HG03520 (cell line): ENCODE results near the gene AVEN.

Experiments
- ATAC-seq: cut with Tn5 transposase; IDR thresholded peaks from one replicate; pipeline ENCODE4 v1.9.1; 2021; ENCODE audit warnings: mild to moderate bottlenecking, moderate library complexity; ENCODE audit not compliant: unreplicated experiment

The AVEN gene

GRCh38 chr15:33923446-33923845, 115.6 kb downstream of the AVEN start:
- ATAC-seq = no peak

- ATAC-seq = no peak
These were observed 123.2 kb downstream of the AVEN start for GRCh38 chr15:33915571-33916407.

DNA sequence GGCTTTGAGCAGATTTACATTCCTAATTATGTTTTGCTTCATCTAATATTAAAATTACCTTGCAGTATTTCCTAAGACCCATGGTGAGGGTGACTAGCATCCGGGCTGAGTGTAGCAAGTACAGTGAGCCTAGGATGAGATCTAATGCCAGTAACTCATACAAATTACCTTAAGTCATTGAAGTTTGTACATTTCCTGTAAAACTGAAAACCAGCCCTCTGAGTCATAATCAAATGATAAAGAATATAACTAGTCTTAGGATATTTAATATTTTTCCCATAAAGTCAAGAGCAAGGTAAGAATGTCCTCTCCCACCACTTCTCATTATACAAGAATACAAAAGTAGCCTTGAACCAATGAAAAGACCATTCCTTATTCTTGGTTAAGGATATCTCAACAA, 125.5 kb downstream of the AVEN start:
- no peak for ATAC-seq

DNA sequence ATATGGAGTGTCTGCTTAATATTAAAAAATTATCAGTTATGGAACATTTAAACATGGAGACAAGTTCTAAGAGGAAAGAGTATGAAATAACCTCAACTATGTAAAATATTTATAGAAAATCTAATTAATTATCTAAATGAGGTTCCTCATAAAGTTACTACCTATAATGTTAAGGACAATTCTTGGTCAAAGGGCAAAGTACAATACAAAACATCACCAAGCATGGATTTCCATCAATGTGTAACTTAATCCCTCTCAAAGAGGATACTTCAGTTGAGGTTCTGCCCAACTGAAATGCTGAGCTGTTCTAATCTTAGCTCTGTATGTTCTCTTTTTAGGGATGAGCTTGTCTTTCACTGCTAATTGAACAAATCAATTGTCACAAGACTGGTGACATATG, 126.7 kb downstream of the AVEN start:
- no peak for ATAC-seq

DNA sequence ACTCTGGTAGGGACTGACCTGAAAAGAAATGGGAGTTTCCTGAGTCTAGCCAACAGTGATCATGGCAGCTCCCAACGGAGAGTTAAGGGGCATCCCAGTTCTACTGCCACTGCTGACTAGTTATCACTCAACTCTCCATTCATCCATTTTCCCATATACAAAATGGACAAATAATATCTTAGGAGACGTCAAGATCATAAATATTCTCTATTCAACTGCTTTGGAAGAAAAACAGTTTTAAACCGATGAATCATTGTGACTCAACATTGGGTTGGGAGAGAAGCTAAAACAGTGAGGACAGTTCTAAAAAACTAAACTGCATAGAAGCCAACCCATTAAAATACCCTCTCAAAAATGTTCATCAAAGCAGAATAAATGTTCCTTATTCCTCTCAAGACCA, 128.3 kb downstream of the AVEN start:
- no peak for ATAC-seq

- ATAC-seq = no peak
These were observed 130.6 kb downstream of the AVEN start for GRCh38 chr15:33908406-33908805.

DNA sequence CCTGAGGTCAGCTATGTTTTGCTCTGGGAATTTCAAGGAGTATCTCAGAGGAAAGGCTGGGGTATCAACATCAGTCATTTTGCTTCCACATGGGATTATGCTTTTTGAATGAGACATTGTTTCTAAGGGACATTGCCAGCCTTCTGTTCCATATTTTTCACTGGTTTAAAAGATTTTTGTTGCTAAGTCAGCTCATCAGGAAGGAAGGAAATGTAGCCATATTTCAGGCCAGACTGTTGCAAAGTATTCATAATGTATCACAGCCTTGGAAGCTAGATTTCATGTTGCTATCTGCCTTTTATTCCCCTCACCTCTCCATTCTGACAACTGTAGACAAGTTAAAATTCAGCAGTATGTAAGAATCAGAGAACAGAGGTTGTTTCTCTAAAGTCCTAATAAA, 131.7 kb downstream of the AVEN start:
- no peak for ATAC-seq

- no peak for ATAC-seq
These were observed 135.3 kb downstream of the AVEN start for GRCh38 chr15:33903661-33904060.

DNA sequence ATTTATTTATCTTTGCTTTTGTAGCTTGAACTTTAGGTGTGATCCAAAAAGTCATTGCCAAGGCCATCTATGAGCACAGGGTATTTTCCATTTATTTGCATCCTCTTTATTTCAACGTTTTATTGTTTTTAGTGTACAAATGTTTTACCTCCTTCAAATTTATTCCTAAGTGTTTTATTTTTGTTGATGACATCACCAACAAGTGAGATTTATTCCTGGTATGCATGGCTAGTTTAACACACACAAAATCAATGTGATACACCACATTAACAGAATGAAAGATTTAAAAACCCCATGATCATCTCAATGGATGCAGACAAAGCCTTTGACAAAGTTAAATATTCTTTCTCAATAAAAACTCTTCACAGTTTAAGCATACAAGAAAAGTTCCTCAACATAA, 137.0 kb downstream of the AVEN start:
- no peak for ATAC-seq

DNA sequence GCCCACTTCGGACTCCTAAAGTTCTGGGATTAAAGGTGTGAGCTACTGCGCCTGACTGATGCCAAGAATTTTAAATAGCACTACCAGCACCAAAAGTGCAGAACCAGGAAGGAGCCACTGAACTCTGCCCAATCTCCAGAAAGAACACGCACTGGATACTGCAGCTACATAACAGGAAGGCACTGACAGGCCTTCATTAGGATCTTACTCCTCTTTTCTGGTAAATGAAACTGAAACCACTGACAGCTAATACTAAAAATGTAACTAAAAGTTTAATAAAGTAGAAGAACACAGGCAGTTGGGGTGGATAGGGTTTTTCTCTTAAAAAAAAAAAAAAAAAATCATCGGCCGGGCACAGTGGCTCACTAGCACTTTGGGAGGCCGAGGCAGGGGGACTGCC, 144.8 kb downstream of the AVEN start:
- ATAC-seq = peak; percentile 66

- no peak for ATAC-seq
These were observed 150.8 kb downstream of the AVEN start for GRCh38 chr15:33888176-33888575.

GRCh38 chr15:33882921-33883320, 156.1 kb downstream of the AVEN start:
- ATAC-seq = no peak

DNA sequence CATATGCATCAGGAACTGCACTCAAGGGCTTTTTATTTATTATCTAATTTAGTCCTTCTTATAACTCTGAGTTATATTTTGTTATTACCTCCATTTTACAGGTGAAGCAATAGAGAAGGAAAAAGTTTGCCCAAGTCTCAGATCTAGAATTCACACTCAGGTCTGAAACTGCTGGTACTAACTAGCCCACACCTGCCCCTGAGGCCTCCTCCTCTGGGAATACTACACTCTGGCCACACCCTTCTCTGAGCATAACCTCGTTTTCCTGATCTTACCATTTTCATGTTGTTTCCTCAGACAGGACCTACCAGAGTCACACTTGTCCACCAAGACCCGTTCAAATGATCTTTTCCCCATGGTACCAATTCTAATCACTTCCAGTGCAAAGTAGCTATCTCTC, 164.8 kb downstream of the AVEN start:
- no peak for ATAC-seq

- no peak for ATAC-seq
These were observed 166.4 kb downstream of the AVEN start for GRCh38 chr15:33872416-33873106.

- no peak for ATAC-seq
These were observed 167.0 kb downstream of the AVEN start for GRCh38 chr15:33871980-33872379.

GRCh38 chr15:33866101-33866737, 172.8 kb downstream of the AVEN start:
- no peak for ATAC-seq

GRCh38 chr15:33865416-33865815, 173.6 kb downstream of the AVEN start:
- ATAC-seq = no peak

DNA sequence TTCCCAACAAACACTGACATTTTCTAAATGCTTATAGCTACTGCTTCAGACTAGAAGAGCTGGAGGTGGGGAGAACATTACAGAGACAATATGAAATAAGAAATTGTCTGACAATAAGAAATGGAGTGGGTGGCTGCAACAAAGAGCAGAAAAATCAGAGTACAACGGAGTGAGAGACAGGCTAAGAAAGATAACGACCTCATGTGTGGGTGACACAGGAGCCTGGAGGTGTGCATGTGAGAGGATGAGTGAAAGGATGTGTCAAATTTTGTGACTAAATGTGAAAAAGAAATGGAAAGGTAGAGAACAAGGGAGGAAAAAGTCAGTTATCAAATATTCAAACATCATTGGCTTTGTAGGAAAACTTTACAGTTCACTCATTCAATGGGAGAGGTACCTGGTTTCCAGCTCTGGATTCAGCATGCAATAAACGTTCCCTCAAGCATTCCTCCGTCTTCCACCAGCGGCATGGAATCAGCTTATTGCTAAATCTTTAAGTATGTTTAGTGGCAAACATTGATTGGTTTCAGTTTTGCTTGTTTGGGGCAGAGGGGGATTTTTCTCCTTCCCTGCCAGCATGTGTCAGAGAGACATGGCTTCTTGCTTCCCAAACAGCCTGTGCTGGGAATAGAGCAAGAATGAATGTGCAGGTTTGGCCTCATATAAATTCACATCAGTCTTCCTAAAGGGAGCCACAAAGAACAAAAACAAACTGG, 174.5 kb downstream of the AVEN start:
- ATAC-seq = no peak

DNA sequence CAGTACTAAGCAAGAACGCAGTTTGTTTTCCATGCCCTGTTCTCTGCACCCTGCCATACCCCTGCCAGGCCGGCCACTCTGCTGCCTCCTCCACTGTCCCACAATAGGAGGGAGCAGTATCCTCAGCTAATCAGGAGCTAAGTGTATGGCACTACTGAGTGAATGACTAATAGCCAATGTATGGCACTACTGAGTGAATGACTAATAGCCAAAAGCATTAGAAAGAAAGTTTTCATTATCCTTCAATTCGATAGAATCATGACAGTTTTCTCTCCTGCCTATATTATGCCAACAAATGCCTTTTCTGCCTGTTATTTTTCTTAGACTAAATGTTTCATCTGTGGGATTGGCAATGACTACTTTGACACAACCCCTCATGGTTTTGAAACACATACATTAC, 178.2 kb downstream of the AVEN start:
- no peak for ATAC-seq

DNA sequence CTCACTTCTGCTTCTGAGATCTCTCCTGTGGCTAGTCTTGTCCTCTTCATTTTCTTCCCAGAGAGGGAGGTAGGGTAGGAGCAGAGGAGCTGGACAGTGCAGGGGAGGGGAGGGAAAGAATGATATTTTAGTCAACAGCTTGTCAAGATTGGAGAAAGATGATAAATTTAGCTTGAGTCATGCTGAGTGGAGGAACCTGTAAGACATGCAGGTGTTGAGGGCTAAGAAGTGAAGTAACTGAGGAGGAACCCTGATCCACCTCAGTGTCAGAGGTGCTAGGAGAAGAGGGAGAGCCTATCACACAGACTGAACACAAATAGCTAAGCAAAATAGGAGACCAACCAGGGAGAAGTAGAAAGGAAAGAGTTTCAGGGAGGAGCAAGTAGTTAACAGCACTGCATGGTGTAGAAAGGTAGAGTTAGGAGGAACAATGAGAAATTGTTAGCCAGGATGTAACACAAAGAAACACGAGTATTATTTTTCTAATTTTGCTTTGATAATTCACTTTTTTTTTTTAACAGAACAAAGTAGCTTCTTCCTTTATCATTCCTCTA, 178.9 kb downstream of the AVEN start:
- ATAC-seq = no peak

DNA sequence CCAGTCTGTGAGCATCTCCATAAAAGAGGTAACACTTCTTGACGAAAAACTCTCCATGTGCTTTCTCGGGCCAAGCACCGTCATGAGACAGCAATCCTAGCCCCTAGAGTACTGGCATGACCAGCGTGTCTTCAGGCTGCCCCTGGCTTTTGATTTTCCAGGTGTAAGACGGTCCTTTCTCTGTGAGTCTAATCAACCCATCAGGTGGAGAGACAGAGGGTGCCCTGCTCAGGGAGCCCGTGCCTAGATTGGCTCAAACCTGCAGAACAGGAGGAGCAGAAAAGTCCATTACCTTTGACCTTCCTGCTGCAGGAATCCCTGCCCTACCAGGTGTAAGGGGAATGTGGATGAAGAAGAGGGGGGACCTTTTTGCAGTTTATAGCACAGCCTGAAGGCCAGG, 180.2 kb downstream of the AVEN start:
- ATAC-seq = no peak
